Stimulated activated CD8-positive, alpha-beta memory T cell treated with anti-CD3 and anti-CD28 coated beads, Interleukin-12 subunit alpha, Interleukin-12 subunit beta, amount 100 ng/mL, for 24 hours (primary cell): ENCODE results near the gene LDLRAD4.

Source experiments
- DNase-seq: peaks from one replicate; pipeline ENCODE4 v3.0.0-alpha.2; 2020; ENCODE audit errors: extremely low read depth

Gene LDLRAD4

DNA sequence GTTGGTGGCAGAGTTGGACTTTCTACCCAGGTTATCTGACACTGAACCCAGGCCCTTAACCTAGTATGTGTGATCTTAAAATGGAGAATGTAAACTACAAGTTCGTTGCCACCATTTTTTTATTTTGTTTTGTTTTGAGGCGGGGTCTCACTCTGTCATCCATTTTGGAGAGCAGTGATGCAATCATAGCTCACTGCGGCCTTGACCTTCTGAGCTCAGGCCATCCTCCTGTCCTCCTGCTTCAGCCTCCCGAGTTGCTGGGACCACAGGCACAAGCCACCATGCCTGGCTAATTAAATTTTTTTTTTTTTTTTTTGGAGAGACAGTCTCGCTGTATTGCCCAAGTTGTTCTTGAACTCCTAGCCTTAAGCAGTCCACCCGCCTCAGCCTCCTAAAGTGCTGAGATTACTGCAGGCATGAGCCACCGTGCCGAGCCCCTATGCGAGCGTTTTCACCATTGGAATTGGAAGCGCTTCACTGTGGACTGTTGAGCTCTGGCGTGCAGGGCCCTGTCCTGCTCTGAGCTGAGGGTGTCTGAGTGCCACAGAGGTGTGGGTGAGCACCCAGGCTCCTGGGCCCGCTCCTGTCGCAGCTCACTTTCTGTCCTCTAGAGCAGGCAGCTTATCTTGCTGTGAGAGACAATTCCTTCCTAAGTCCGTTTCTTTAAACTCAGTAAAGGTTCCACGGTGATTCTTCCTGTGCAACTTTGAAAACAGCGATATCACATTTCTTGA lies 186.9 kb downstream of the LDLRAD4 start:
- no peak for DNase-seq

DNA sequence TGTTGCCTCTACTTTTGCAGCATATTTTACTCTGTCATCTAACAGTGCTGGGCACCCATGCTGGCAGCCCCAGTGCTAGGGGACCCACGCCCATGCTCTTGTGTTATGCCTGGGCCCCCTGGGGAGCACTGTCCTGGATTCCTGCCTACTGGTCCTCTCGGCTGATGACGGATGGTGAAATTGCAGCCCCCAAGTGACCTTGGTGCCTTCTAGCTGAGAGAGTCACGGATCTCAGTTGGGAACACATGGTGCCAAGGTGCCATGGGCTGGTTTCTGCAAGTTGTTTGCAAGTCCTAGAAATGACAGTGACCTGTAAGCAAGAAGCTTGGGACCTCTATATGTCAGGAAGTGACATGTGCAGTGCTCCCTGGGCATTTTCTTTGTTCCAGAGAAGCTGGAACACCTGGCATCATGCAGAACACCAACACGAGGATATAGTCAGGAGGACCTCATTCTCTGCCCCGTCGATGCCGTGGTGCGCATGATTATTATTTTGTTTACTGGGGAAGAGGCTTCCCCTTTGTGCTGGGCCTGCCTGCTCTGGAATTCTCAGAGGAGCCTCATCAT lies 187.6 kb downstream of the LDLRAD4 start:
- DNase-seq: no peak

DNA sequence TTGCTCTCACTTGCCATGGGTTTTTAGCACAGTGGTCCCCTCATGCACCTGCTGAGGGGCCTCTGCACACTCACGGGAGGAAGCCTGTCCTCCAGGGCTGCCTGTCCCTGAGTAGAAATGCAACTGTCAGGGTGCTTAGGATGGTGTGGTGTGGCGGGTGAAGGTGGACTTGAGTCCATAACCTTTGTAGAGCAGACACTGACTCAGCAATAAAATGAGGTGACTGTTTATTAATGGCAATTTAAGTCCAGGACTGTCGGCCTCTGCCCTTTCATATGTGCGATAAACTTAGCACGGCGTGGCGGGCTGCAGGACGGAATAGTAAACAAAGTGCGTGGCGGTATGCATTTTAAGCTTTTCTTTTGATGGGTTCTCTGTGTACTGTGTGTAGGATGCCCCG lies 188.2 kb downstream of the LDLRAD4 start:
- DNase-seq: no peak

DNA sequence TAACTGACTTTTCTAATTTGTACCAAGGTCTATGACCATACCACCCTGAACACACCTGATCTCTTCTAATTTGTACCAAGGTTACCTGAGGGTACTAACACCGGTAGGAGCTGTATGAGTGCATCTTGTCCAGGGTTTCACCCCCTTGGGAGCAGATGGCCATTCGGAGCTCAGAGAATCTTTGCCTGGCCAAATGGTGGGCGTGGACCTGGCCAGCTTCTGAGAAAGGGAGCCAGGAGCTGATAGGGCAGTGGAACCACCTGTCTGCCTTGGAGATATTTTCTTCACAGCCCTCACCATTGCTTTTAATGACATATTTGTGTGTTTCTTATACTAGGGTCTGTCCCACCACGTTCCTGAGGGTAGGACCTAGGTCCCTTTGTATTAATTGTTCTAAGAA lies 188.9 kb downstream of the LDLRAD4 start:
- no peak for DNase-seq

DNA sequence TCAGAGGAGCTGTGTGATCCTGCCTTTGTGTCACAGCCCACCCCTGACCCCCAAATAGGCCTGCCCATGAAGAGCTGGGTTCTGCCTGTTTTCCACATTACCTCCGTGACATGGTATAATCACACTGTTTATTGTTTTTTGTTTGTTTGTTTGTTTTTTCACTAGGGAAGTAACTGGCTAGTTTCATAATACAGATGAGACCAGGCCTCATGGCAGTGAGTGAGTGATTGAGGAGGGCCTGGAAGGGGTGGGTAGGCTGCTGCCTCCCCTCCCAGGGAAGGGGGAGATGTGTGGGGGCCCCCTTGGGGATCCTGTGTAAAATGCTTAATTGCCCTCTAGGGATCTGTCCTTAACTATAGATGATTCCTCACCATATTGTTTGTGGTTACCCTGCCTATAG lies 190.5 kb downstream of the LDLRAD4 start:
- DNase-seq: no peak

DNA sequence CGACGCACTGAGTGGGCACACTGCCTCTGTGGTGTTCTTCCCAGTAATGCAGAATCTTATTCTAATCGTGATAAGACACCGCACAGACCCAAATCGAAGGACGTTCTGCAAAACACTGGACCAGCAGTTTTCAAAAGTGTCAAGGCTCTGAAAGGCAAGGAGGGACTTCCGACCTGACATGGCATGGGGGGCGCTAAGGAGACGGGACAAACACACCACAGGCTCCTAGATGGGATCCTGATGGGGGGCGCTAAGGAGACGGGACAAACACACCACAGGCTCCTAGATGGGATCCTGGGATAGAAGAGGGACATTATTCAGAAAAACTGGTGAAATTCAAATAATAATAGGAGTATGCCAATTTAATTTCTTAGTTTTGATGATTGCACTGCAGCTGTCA lies 191.4 kb downstream of the LDLRAD4 start:
- DNase-seq: no peak

DNA sequence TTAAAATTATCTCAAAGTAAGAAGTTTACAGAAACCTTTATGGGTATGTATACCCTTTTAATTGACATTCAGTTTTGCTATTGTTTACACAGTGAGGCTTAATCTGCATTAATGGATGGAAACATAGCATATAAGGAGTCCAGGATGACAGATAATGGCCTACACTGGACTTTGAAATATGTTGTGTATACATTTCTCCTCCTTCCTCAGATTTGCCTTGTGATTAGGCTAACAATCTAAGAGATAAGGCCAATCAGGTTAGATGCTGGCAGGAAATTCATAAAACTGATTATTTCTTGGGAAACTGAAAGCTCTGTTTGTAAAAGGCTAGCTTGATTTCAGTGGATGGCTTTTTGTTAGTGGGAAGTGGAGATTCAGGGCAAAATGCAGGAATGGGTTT lies 191.9 kb downstream of the LDLRAD4 start:
- DNase-seq: no peak

DNA sequence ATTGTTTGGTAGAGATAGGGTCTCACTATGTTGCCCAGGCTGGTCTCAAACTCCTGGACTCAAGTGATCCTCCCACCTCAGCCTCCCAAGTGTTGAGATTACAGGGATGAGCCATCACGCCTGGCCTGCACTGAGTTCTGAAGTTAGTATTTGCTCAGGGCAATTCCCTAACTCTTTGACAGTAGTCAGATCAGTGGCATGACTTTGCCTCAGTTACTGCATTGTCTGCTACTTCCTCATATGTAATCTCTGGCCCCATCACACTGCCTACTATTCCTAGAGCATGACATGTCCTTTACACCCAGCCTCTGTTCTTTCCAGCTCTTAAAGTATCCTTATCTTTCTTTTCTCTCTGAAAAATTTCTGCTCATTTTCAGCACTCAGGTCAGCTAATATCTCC lies 193.5 kb downstream of the LDLRAD4 start:
- no peak for DNase-seq

DNA sequence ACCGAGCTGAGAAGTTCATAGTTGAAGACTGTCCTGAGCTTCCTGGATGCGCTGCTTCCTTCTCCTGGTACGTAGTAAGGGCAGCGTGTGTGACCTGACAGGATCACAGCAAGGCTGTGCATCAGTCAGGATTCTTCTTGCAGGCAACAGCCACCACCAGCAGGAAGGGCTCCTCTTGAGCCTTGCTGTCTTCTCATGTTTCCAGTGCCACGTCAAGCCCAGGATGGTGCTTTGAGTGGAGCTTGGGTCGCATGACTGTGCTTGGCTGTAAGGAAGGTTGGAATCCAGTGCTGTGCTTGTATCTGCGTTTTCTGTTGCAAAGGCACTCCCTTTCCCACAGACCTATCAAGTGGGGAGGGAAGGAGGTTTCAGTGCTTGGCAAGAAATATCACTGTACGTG lies 194.3 kb downstream of the LDLRAD4 start:
- DNase-seq: no peak

DNA sequence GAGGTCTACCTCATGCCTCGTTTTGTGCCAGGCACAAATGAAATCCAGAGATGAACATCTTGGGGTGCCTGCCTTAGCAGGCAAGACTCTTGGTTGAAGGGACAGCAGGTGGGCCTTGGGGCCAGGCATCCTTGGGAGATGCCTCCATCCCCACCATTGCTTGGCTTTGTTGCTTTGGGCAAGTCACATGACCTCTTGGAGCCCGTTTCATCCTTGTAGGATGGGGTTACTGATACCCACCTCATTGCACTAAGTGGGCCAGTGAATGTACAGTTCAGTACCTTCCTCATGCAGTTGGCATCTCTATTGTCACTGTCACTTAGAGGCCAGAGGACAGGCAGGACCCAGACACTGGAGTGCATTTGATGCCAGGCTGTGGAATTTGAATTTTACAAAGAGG lies 195.5 kb downstream of the LDLRAD4 start:
- no peak for DNase-seq

DNA sequence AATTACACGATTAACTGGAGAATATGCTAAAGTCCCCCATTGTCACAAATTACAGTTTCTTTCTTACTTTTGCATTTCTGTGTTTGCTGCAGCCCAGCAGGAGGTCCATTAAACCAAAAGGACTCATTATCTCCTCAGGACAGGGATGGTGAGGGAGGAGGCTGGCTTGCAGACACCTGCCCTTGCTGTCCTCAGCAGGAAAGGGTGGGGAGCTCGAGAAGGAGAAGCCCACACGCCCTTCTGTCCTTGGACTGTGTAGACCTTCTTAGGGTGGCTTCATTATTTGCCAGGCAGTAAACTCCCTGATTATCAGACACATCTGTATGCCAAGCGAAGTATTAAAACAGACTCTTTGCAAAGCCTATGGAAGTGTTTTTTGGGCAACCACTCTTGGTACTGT lies 196.0 kb downstream of the LDLRAD4 start:
- no peak for DNase-seq

DNA sequence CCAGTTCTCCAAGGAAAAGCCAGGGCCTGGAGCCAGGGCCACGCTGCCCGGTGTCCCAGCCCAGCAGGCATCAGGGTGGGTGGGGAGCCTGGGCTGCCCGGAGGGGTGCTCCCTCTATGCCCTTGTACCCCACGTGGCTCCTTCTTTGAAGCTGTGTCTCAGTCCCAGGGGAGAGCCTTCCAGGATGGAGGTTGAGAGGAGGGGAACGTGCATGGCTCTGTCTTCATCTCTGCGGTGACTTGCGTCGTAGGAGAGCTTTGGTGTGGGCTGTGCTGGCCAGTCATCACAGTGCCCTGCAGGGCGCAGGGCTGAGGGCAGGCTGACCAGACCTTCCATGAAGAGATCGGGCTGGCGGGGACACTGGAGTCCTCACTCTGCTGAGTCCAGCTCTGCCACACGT lies 197.2 kb downstream of the LDLRAD4 start:
- DNase-seq: no peak

DNA sequence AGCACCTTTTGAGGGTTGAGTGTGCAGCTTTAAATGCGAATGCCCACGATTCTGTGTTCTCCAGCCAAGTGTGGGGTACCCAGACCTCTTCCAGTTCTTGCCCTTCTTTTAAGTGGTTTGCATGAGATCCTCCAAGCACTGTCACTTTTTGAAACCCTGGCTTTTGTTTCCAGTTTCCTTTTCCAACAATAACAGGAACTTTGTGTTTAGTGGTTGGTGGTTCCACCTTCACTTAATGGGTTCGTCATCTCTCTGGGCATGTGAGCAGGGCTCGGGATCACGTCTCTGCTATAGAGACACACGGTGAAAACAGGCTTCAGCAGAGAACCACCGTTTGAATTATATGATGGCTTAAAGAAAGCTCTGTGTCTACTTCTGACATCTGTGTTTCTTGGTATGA lies 197.6 kb downstream of the LDLRAD4 start:
- no peak for DNase-seq

DNA sequence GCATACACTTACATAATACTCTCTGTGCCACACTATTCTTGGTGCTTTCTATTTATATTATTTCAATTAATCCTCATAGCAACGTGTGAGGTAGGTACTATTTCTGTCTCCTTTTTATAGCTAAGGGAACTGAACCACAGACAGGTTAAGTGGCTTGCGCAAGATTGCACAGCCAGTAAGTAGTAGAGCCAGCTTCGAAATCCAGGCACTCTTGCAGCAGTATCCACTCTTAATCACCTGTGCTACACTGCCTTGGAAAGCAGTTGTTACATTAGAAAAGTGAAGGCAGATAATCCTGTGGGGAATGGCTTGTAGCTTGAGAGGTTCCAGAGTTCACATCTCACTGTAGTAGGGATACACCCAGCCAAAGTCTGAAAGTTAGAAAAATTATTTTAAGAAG lies 198.3 kb downstream of the LDLRAD4 start:
- DNase-seq: no peak

DNA sequence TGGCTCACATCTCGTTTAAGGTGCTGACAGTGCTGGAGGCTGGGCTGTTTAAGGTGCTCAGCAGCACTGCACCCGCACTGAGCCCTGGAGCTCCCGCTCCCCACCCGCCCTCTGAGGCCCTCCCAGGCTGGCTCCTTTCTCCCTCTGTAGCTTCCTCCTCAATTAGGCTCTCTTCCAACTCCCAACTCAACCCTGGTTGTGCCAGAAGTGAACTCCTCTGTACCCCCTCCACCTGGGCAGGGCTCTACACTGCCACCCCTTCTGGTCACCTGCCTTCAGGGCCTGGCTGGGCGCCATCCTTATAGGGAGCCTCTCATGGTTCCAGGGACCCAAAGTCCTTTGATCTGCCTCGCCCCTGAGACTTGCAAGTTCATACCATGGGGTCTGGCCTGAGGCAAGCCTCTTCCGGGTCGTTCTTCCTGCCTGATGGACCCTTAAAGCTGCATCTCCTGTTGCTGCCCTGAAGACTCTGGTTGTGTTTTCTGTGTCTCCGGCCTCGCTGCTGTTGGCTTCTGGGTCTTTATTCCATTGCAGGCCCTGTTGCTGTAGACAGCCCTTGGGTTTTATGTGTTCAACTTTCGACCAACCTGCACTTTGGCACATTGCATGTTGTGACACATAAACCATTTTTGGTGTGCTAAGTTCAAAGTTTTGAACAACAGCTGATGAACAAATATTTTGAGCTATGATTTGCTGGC lies 199.6 kb downstream of the LDLRAD4 start:
- DNase-seq: no peak

DNA sequence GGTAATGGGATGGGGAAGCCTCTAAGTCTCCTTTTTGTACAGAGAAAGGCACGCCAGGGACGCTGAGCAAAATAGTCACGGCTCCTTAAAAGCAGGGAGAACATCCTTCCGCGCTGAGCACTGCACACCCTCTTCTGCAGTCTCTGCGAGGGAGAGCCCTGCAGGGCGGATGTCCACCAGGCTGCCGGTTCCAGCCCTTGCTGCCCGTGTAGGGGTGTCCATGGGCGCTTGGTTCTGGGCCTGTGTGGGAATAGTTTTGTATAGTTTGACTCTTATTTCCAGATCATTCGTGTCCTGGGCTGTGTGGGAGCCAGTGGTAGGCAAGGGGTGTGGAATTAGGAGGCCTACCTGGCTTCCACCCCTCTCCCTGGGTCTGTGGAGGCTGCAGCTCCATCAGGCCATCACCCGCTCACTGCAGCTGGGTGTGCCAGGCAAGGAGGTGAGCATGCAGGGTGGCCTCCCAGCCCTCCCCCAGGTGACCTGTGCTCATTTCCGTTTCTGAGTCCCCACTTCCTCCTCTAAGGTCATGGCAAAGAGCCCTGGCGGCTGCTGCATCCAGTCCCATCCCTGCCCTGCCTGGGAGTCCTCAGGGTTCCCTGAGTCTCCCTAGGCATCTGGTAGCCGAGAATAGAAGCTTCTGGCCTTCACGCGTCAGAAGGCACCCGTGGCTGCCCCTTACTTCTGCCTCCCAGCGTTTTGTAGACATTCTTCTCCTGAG lies 202.6 kb downstream of the LDLRAD4 start:
- DNase-seq: no peak

DNA sequence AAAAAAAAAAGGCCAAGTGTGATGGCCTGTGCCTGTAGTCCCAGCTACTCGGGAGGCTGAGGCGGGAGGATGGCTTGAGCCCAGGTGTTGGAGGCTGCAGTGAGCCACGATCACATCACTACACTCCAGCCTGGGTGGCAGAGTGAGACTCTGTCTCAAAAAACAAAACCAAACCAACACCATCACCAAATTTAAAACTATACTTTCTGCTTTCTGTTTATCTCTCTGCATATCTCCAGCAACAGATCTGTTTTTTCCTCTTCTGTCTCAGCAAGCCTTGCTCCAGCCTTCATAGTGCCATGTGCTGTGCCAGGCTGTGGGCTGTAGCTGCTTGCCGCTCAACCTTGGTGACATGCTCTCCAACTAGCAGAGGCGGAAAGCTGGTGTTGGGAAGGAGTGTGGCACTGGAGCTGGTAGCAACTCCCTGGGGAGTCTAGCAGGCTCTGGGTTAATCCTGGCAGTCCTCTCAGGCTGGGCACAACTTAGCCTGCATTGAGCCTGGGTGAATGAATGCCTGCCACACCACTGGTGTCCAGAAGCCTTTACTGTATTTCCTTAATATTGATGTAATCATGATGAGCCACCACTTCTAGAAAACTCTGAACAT lies 204.1 kb downstream of the LDLRAD4 start:
- DNase-seq: no peak

DNA sequence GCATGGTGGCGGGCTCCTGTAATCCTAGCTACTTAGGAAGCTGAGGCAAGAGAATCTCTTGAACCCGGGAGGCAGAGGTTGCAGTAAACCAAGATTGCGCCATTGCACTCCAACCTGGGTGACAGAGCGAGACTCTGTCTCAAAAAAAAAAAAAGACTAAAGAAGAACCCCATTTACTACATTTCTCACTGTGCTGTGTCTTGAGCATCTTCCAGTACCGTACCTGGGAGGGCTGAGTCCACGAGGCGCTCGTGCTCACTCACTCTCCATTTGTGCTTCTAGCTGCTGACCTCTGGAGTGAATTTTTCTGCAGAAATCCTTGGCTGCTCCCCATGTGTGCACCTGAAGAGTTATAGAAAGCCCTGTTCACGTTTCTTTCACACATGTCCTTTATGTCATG lies 204.8 kb downstream of the LDLRAD4 start:
- no peak for DNase-seq

DNA sequence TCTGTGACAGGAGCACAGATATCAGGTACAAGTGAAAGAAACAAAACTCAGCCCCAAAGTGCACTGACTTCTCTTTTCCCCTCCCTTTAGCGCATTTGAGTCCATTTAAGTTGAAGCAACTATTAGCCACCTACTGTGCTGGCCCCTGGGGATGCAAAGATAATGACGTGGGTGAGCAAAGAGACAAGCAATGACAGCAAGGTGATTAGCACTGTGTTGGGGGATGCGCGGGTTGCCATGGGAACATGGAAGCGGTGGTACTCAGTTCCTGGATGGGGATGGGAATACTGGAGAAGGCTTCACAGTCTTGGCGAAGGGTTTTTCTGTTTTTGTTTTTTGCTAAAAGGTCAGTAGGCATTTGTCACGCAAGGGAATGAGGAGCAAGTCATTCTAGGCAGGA lies 205.8 kb downstream of the LDLRAD4 start:
- no peak for DNase-seq

DNA sequence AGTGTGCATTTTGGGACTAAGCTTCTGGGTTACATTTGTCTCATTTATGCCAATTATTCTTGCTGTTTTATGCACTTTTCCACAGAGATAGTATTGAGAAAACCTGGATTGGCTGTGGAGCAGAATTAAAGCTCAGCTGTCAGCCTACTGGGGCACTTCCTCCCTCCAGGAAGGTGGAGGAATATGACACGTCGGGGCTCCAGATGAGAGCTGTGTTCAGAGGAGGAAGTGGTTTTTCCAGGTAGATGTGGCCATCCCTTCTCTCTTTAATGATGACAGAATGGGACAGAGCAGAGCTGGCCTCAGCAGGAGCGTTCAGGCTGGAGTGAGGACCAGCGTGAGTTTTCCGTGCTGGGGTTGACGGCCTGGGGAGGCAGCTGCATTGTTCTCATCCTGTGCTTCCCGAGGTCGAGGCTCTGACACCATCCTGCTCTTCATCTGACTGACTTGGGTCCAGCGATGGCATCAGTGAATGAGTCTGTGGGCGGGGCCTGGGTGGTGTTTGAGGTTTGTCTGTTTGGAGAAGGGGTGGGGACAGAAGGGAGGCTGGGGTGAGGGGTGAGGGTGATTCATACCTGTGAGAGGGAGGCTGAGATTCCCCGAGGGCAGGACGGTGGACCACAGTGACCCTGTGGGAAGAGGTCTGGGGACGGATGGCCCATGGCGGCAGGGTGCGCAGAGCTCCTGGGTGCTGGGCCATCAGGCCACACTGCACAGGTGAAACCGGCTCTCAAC lies 207.0 kb downstream of the LDLRAD4 start:
- DNase-seq: no peak

DNA sequence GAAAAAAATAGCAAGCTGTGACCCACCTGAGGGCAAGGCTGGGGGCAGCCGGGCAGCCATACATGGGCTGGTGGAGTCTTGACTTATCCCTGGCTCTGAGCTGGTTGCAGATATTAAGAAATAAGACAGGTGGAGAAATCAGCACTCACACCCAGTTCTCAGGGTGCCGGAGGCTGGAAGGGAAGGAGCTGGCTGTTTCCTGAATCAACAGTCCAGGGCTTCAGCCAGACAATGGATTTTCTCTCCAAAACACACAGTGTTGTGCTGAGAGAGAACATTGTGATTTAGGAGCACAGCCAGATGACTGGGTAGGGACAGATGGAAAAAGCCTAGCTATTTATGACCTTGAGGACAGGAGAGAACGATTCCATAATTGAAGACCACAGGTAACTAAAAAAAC lies 208.8 kb downstream of the LDLRAD4 start:
- DNase-seq: no peak

DNA sequence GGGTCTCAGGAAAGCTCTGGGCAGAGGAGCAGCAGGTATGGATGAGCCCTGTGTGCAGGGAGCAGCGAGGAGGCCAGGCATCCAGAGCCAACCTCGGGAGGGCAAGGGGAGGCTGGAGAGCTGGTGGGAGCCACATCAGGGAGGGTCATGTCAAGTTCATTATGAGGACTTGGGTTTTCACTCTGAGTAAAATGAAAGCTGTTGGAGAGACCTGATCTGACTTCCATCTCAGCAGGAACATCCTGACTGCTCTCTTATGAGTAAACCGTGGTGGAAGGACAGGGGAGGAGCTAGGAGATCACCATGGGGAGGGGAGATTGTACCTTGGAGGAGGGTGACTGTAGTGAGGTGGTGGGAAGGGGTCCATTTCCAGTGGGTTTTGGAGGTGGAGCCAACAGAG lies 209.8 kb downstream of the LDLRAD4 start:
- DNase-seq: no peak
